H1 (cell line): ENCODE results near the gene SPOPL. TPM values are rescaled to one million over a fixed set of nuclear protein-coding genes. Genes with fewer than 3 reads are reported as not detected.

ENCODE experiments used
- CTCF ChIA-PET: fragments of 300-600 bp; sonication (Branson Sonifier 250); formaldehyde crosslinking; loops from one replicate; lab custom pipeline; 2021; ENCODE audit not compliant: partially characterized antibody; lab: Charles Lee
- POLR2A ChIA-PET: fragments of 300-600 bp; sonication (Branson Sonifier 250); formaldehyde crosslinking; loops from one replicate; lab custom pipeline; 2021; ENCODE audit warnings: inconsistent platforms; ENCODE audit not compliant: partially characterized antibody; lab: Charles Lee
- DNase-seq, 2 experiments: peaks; one replicate each; pipeline versions ENCODE4 v3.0.0 to v3.0.0-alpha.2; 2010 to 2022; ENCODE audit warnings: low spot score in 2 of 2, low read depth in 1 of 2, mixed read lengths in 1 of 2
- FAIRE-seq: peaks from 2 replicates; lab custom pipeline; 2011; peaks lifted over from hg19 to GRCh38; lab: Jason Lieb, UNC
- H2AFZ ChIP-seq: 2 replicates; pipeline ENCODE4 v1.8.1; 2012; ENCODE audit warnings: low read length, inconsistent platforms
- H2AK5ac ChIP-seq: 2 replicates; pipeline ENCODE4 v1.6.1; 2013; ENCODE audit warnings: low read depth, low read length
- H2BK120ac ChIP-seq: replicated peaks from 2 replicates; pipeline ENCODE3; 2013; ENCODE audit warnings: low read depth, low read length, inconsistent platforms
- H2BK12ac ChIP-seq: 2 replicates; pipeline ENCODE4 v1.6.1; 2013; ENCODE audit warnings: low read depth, low read length
- H2BK15ac ChIP-seq: 2 replicates; pipeline ENCODE4 v1.6.1; 2013; ENCODE audit warnings: low read length
- H2BK20ac ChIP-seq: 2 replicates; pipeline ENCODE4 v1.6.1; 2013; ENCODE audit warnings: low read length
- H2BK5ac ChIP-seq: 2 replicates; pipeline ENCODE4 v1.6.1; 2013; ENCODE audit warnings: low read depth, low read length
- H3K14ac ChIP-seq: 2 replicates; pipeline ENCODE4 v1.6.1; 2013; ENCODE audit warnings: inconsistent platforms; ENCODE audit not compliant: insufficient read length
- H3K18ac ChIP-seq: 2 replicates; pipeline ENCODE4 v1.6.1; 2013; ENCODE audit warnings: low read length; ENCODE audit errors: extremely low read depth
- H3K23ac ChIP-seq: 2 replicates; pipeline ENCODE4 v1.6.1; 2013; ENCODE audit warnings: inconsistent platforms; ENCODE audit not compliant: insufficient read length
- H3K23me2 ChIP-seq: 2 replicates; pipeline ENCODE4 v1.6.1; 2013; ENCODE audit warnings: low read depth, low read length
- H3K27ac ChIP-seq: 2 replicates; pipeline ENCODE4 v1.6.1; 2011; ENCODE audit warnings: low read depth, low read length, inconsistent platforms
- H3K27me3 ChIP-seq, 4 experiments: replicated peaks in 1 of 4; 1 replicate in 1 of 4; 2 replicates in 3 of 4; pipeline versions ENCODE4 v1.6.1 to v1.8.1; 2011 to 2013; ENCODE audit warnings: low read length in 3 of 4, mild to moderate bottlenecking in 3 of 4, inconsistent platforms in 2 of 4, mixed read lengths in 2 of 4, moderate library complexity in 1 of 4; ENCODE audit not compliant: control insufficient read depth in 3 of 4, insufficient read depth in 3 of 4; ENCODE audit errors: extremely low read depth in 1 of 4
- H3K36me3 ChIP-seq, 4 experiments: 2 replicates each; pipeline versions ENCODE4 v1.6.1 to v1.8.1; 2011 to 2013; ENCODE audit warnings: mild to moderate bottlenecking in 4 of 4, low read length in 3 of 4, moderate library complexity in 2 of 4, control low read depth in 1 of 4, inconsistent platforms in 1 of 4; ENCODE audit not compliant: insufficient read depth in 4 of 4, control insufficient read depth in 2 of 4
- H3K4ac ChIP-seq: replicated peaks from 2 replicates; pipeline ENCODE3; 2013; ENCODE audit warnings: low read length, low read depth, mixed read lengths, inconsistent platforms; ENCODE audit not compliant: insufficient read length
- H3K4me1 ChIP-seq, 4 experiments: replicated peaks in 1 of 4; 1 replicate in 1 of 4; 2 replicates in 3 of 4; pipeline versions ENCODE4 v1.6.1 to v1.8.1; 2011 to 2013; ENCODE audit warnings: low read length in 3 of 4, inconsistent platforms in 2 of 4, mixed read lengths in 1 of 4; ENCODE audit not compliant: insufficient read depth in 4 of 4, control insufficient read depth in 3 of 4
- H3K4me2 ChIP-seq, 2 experiments: 2 replicates each; pipeline versions ENCODE4 v1.6.1 to v1.8.1; 2011 to 2013; ENCODE audit warnings: low read depth in 2 of 2, low read length in 2 of 2, control low read depth in 1 of 2, inconsistent platforms in 1 of 2, mild to moderate bottlenecking in 1 of 2; ENCODE audit not compliant: insufficient read depth in 1 of 2
- H3K4me3 ChIP-seq, 4 experiments: fragments of 200-600, 300-600 bp in 1 of 4; sonication (generic), shearing (Covaris generic), sonication (Bioruptor Twin) in 1 of 4; 2 replicates each; pipeline versions ENCODE4 v1.5.1 to v1.8.1; 2011 to 2016; ENCODE audit warnings: low read length in 4 of 4, low read depth in 3 of 4, control low read depth in 2 of 4, inconsistent platforms in 2 of 4, mild to moderate bottlenecking in 2 of 4, mixed read lengths in 1 of 4, moderate library complexity in 1 of 4; ENCODE audit not compliant: insufficient read depth in 2 of 4; ENCODE audit errors: extremely low read depth in 1 of 4
- H3K56ac ChIP-seq: replicated peaks from 2 replicates; pipeline ENCODE3; 2013; ENCODE audit warnings: low read depth, mild to moderate bottlenecking, mixed read lengths, low read length, inconsistent platforms; ENCODE audit not compliant: insufficient read length
- H3K79me1 ChIP-seq: 2 replicates; pipeline ENCODE4 v1.6.1; 2013; ENCODE audit warnings: low read depth, low read length, control low read depth
- H3K79me2 ChIP-seq, 2 experiments: 2 replicates each; pipeline versions ENCODE4 v1.6.1 to v1.8.1; 2012 to 2013; ENCODE audit warnings: low read length in 2 of 2, mild to moderate bottlenecking in 2 of 2, inconsistent platforms in 1 of 2; ENCODE audit not compliant: insufficient read depth in 2 of 2, control insufficient read depth in 1 of 2
- H3K9ac ChIP-seq, 4 experiments: replicated peaks in 1 of 4; 1 replicate in 1 of 4; 2 replicates in 3 of 4; pipeline versions ENCODE4 v1.6.1 to v1.8.1; 2011 to 2013; ENCODE audit warnings: low read depth in 3 of 4, low read length in 3 of 4, control low read depth in 2 of 4, mild to moderate bottlenecking in 2 of 4, moderate library complexity in 2 of 4, inconsistent platforms in 1 of 4; ENCODE audit errors: extremely low read depth in 1 of 4
- H3K9me3 ChIP-seq, 2 experiments: 2 replicates each; pipeline versions ENCODE4 v1.6.1 to v1.8.1; 2012 to 2013; ENCODE audit warnings: mild to moderate bottlenecking in 2 of 2, moderate library complexity in 2 of 2, control low read depth in 1 of 2, inconsistent platforms in 1 of 2, low read depth in 1 of 2, low read length in 1 of 2, mixed read lengths in 1 of 2; ENCODE audit not compliant: insufficient read depth in 2 of 2
- H4K20me1 ChIP-seq, 2 experiments: replicated peaks in 1 of 2; 2 replicates each; pipeline versions ENCODE3 to v1.8.1; 2011 to 2013; ENCODE audit warnings: inconsistent platforms in 2 of 2, low read length in 2 of 2, mild to moderate bottlenecking in 1 of 2; ENCODE audit not compliant: insufficient read depth in 2 of 2, control insufficient read depth in 1 of 2
- H4K5ac ChIP-seq: 2 replicates; pipeline ENCODE4 v1.6.1; 2013; ENCODE audit warnings: low read length, low read depth, mixed read lengths, inconsistent platforms; ENCODE audit not compliant: insufficient read length
- H4K8ac ChIP-seq: 2 replicates; pipeline ENCODE4 v1.8.0; 2013; ENCODE audit warnings: mild to moderate bottlenecking, moderate library complexity, low read length, inconsistent platforms; ENCODE audit not compliant: insufficient read depth; ENCODE audit errors: extremely low read depth
- H4K91ac ChIP-seq: replicated peaks from 2 replicates; pipeline ENCODE3; 2013; ENCODE audit warnings: low read length, mixed read lengths, inconsistent platforms; ENCODE audit not compliant: insufficient read length
- BACH1 ChIP-seq: IDR thresholded peaks from 2 replicates; pipeline ENCODE4 v1.6.1; 2012; ENCODE audit warnings: low read length, improper control_type of control experiment
- CREB1 ChIP-seq: IDR thresholded peaks from 2 replicates; pipeline ENCODE4 v1.6.1; 2012; ENCODE audit warnings: inconsistent platforms
- EZH2 ChIP-seq: fragments of 200-600 bp; sonication (generic); IDR thresholded peaks from 2 replicates; pipeline ENCODE4 v1.7.1; 2012; ENCODE audit warnings: low read depth, mild to moderate bottlenecking, moderate library complexity, low read length, inconsistent platforms; ENCODE audit not compliant: severe bottlenecking
- FOSL1 ChIP-seq: IDR thresholded peaks from 2 replicates; pipeline ENCODE4 v1.6.1; 2011; ENCODE audit warnings: mild to moderate bottlenecking, low read depth, low read length, moderate library complexity; ENCODE audit not compliant: insufficient read depth
- JUN ChIP-seq: IDR thresholded peaks from 2 replicates; pipeline ENCODE4 v1.6.1; 2011; ENCODE audit warnings: low read depth, mild to moderate bottlenecking, improper control_type of control experiment, low read length
- JUND ChIP-seq: IDR thresholded peaks from 2 replicates; pipeline ENCODE4 v1.6.1; 2011; ENCODE audit warnings: mild to moderate bottlenecking, improper control_type of control experiment, low read length
- RBBP5 ChIP-seq: IDR thresholded peaks from 2 replicates; pipeline ENCODE4 v1.7.1; 2012; ENCODE audit warnings: low read depth, mild to moderate bottlenecking, inconsistent platforms, low read length, moderate library complexity, borderline replicate concordance
- RFX5 ChIP-seq: IDR thresholded peaks from 2 replicates; pipeline ENCODE4 v1.6.1; 2011; ENCODE audit warnings: low read depth, low read length, improper control_type of control experiment, borderline replicate concordance
- RNF2 ChIP-seq: fragments of 200-900, 300-1000 bp; sonication (generic); IDR thresholded peaks from 2 replicates; pipeline ENCODE4 v1.7.1; 2016; ENCODE audit warnings: borderline replicate concordance, low read depth, mild to moderate bottlenecking, antibody characterized with exemption, low read length; ENCODE audit not compliant: poor library complexity, severe bottlenecking; ENCODE audit errors: missing control alignments
- SIN3A ChIP-seq, 2 experiments: IDR thresholded peaks in 1 of 2; conservative IDR thresholded peaks in 1 of 2; 2 replicates each; pipeline ENCODE4 v1.6.1; 2011 to 2012; ENCODE audit warnings: low read length in 2 of 2, improper control_type of control experiment in 1 of 2, low read depth in 1 of 2, mild to moderate bottlenecking in 1 of 2
- SP1 ChIP-seq: IDR thresholded peaks from 2 replicates; pipeline ENCODE4 v1.6.1; 2011; ENCODE audit warnings: low read depth, low read length
- SP4 ChIP-seq: IDR thresholded peaks from 2 replicates; pipeline ENCODE4 v1.6.1; 2012; ENCODE audit warnings: low read length, inconsistent platforms
- TAF1 ChIP-seq: IDR thresholded peaks from 2 replicates; pipeline ENCODE4 v1.6.1; 2011; ENCODE audit warnings: mild to moderate bottlenecking, low read depth, low read length
- YY1 ChIP-seq: IDR thresholded peaks from 2 replicates; pipeline ENCODE4 v1.6.1; 2011; ENCODE audit warnings: low read depth, mild to moderate bottlenecking, low read length
- WGBS, 2 experiments: shearing (Covaris generic) in 1 of 2; methylation state at CpG; one replicate each; pipeline versions ENCODE4 v1.1.6 to v1.1.7; 2013 to 2015; ENCODE audit warnings: low lambda C conversion rate in 2 of 2, mixed read lengths in 2 of 2, inconsistent platforms in 1 of 2, low coverage in 1 of 2, missing lambda C conversion rate in 1 of 2; ENCODE audit not compliant: insufficient replicate concordance in 2 of 2, insufficient coverage in 1 of 2, insufficient read length in 1 of 2; ENCODE audit errors: extremely low coverage in 1 of 2, missing lambda C conversion rate in 1 of 2; 5-methylcytosine and 5-hydroxymethylcytosine counted together
- polyA plus RNA-seq, 7 experiments: library from polyadenylated mRNA; depleted of rRNA in 3 of 7; stranded (reverse) in 5 of 7; unstranded in 2 of 7; fragments of >200 nt in 5 of 7; fragments of 200-250 nt in 2 of 7; gene quantifications; 1 replicate in 5 of 7; 2 replicates in 1 of 7; 4 replicates in 1 of 7; pipeline versions ENCODE4 v1.2.1 to v1.2.3, GENCODE V29; 2011 to 2013; ENCODE audit warnings: missing spikeins in 2 of 7, mixed read lengths in 2 of 7
- total RNA-seq: library from RNA; stranded (reverse); fragmentation: NEBNext Ultra II Directional; extraction: Animal tissue kit (Norgen Biotek cat#: 25700); gene quantifications from 2 replicates; pipeline ENCODE4 v1.2.1, GENCODE V29; 2021
- TF ChIP-seq, protein P1 (sequence below): IDR thresholded peaks from 2 replicates; pipeline ENCODE4 v1.6.1; 2012; ENCODE audit warnings: inconsistent platforms

Gene SPOPL
- total and polyA plus RNA-seq, 2 of the 8 experiments (the other 6 are each of a cell fraction or from before 2014, with no cell fraction given) = 1.9 to 14.5 TPM

DNA sequence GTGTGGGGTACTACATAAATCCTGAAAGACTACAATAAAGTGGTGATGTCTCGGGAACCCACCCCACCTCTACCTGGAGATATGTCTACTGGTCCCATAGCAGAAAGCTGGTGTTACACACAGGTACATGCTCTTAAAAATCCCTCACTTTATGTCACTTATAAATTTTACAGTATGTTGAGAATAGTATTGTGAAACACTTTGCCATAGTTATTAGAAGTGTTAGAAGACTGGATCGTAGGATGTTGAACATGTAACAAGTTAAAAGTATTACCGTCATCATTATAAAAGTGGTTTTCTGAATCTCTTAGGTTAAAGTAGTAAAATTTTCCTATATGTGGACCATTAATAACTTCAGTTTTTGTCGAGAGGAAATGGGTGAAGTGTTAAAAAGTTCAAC, 48.6 kb downstream of the SPOPL start:
- no peak overlapping the region for H2BK12ac ChIP-seq
- POLR2A ChIA-PET = no interaction called here
- no peak for FAIRE-seq
- TF ChIP-seq RFX5 (no peak), CREB1 (no peak), FOSL1 (no peak), RNF2 (no peak), JUN (no peak), BACH1 (no peak), RBBP5 (no peak), SIN3A (conservative IDR thresholded peaks at IDR 0.05 in 1 of 2, IDR thresholded peaks at IDR 0.05 in 1 of 2; ENCODE audit: low read depth in 1 of 2, low read length in 2 of 2) (no peak), TAF1 (no peak), YY1 (no peak), SP1 (no peak), SP4 (no peak), JUND (no peak), EZH2 (no peak)
- TF ChIP-seq, protein P1, sequence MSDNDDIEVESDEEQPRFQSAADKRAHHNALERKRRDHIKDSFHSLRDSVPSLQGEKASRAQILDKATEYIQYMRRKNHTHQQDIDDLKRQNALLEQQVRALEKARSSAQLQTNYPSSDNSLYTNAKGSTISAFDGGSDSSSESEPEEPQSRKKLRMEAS = no peak

More for the DNA sequence above, 48.6 kb downstream of the SPOPL start:
- H3K18ac ChIP-seq = no peak overlapping the region
- no peak overlapping the region for H2BK5ac ChIP-seq
- no peaks in the 10 kb centered on the region for H3K27me3 ChIP-seq
- H3K79me1 ChIP-seq = no peaks in the 10 kb centered on the region
- no peak overlapping the region for H4K5ac ChIP-seq
- no peak overlapping the region for H3K4ac ChIP-seq
- WGBS, 2 experiments = 92% methylated on average over 4 of the region's 4 CpGs; no CpG with 5 or more reads in 1 of the 2 experiments
- H3K23me2 ChIP-seq = no peaks in the 10 kb centered on the region
- no peak overlapping the region for H3K56ac ChIP-seq
- peaks cover 0 to 32% of the 10 kb centered on the region in 2 experiments; a peak in 2 of 4 replicates for H3K79me2 ChIP-seq
- no peak overlapping the region for H3K9ac ChIP-seq
- no peak overlapping the region for H3K4me3 ChIP-seq
- no peaks in the 10 kb centered on the region for H4K20me1 ChIP-seq
- H2BK15ac ChIP-seq = no peak overlapping the region
- H2BK20ac ChIP-seq = no peak overlapping the region
- H4K8ac ChIP-seq = no peak overlapping the region
- DNase-seq = no peak
- H2AK5ac ChIP-seq = no peak overlapping the region
- H2BK120ac ChIP-seq = no peak overlapping the region
- H3K9me3 ChIP-seq = peaks cover 0 to 4% of the 10 kb centered on the region in 2 experiments; a peak in 1 of 4 replicates
- H3K36me3 ChIP-seq = peaks cover 0 to 4% (median 0%) of the 10 kb centered on the region in 4 experiments; a peak in 3 of 8 replicates
- no peak overlapping the region for H3K23ac ChIP-seq
- CTCF ChIA-PET = no interaction called here
- no peaks in the 10 kb centered on the region for H3K4me1 ChIP-seq
- no peak overlapping the region for H3K4me2 ChIP-seq
- no peak overlapping the region for H3K27ac ChIP-seq
- no peak overlapping the region for H4K91ac ChIP-seq
- no peak overlapping the region for H2AFZ ChIP-seq
- no peak overlapping the region for H3K14ac ChIP-seq
